ENCODE results near the gene OR2Y1.
"Not testable (repeated sequence)": the region's sequence is repeated elsewhere in the genome, so short reads cannot be mapped to it uniquely, and the experiment has no call there.

The OR2Y1 gene

DNA sequence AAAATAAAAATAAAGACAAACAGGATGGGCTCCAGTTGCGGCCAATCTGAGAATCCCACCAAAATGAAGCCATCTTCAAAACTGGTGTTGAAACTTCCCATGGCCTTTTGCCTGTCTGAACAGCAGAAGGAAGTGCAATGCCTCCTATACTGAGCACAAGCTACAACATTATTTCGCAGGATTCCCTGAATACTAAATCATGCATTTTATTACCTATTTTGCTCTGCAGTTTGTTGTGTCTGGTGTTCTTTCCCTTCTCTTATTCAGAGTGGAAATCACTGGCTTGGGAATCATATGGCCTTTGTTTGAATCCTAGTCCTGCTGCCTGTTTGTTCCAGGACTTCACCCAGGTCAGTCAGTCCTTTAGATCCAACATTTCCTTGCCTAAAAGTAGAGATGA is at the start of gene OR2Y1:
OR2Y1 (minus strand) TSS at position 101 of the 400 bp plus-strand sequence; CDS start at position 101, 0 bp downstream.
- no peak for DNase-seq

- peak in 1 of 2 experiments; percentile 15 for DNase-seq
These were observed 49.0 kb upstream of the OR2Y1 start for GRCh38 chr5:180788651-180789410.

GRCh38 chr5:180787711-180788431 is 48.0 kb upstream of the OR2Y1 start:
- peak in 1 of 2 experiments; percentile 15 for DNase-seq

- DNase-seq: no peak
These were observed 46.9 kb upstream of the OR2Y1 start for GRCh38 chr5:180786531-180787398.

DNA sequence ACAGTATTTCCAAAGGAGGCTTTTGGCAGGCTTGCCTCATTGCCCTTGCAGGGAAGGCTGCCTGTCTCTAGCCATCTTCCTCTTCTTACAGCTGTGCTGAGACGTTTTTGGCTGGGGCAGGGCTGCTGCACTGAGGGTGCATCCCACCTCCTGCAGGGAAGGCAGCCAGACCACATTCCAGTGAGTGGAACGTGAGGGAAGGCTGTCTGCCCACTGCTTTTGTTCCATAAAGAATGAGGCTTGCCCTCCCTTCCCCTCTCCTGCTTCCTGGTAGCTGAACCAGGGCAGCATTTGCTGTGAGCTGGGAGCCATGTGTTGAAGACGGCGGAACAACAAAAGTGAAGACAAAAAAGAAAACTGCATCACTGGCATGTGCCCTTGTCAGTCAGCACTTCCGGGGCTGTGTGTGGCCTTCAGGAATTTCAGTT is 46.0 kb upstream of the OR2Y1 start:
- no peak for DNase-seq

DNA sequence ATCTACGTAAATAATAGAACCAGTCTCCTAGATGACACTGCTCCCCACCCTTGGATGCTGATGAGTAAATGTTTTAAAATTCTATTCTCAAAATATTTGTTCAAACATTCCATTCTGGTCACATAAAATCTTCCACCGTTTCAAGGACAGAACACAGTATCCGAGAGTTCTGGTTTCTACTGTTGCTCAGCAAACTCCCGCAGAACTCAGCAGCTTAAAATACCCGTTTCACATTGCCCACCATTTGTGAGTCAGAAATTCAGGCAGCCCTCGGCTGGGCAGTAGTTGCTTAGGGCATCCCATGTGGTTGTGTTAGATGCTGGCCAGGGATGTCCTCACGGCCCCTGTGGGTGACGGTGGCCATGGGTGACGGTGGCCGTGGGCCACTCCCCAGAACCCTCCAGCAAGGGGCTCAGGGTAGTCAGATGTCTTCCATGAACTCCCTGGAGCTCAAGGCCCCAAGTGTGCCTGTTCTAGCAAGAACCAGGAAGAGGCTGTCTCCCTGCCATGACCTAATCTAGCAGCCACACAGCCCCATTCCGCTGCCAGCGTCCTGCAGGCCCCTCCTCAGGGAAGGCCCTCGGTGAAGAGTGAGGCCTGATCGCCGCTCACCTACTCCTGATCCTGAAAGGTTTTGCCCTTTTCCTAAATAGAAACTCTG is 45.4 kb upstream of the OR2Y1 start:
- no peak for DNase-seq

GRCh38 chr5:180784497-180785097 is 44.7 kb upstream of the OR2Y1 start:
- DNase-seq: peak; percentile 74 to 75

DNA sequence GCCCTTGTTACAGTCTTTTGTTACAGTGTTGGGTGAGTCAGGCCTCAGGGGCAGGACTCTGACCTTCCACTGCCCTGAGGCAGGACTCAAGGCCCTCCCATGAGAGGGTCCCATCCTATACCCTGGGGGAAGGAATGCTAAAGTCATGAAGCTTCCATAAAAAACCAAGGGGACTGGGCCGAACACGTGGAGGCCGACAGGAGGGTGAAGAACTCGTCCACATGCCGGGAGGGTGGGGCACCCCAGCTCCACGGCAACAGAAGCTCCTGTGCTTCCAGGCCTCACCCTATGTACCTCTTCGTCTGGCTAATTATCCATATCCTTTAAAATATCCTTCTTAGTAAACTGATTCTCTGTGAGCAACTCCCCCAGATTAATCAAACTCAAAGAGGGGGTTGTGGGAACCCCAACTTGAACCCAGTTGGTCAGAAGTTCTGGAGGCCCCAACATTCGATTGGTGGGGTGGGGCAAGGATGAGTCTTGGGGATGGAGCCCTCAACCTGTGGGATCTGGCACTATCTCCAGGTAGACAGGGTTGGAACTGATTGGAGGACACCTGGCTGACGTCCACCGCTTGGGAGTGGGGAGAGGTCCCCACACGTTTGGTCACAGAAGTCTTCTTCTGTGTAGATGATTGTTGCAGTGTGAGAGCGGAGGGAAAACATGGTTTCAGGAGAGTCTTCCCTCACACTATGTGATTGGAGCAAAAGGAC is 43.6 kb upstream of the OR2Y1 start:
- DNase-seq: no peak

- DNase-seq: no peak
These were observed 42.9 kb upstream of the OR2Y1 start for GRCh38 chr5:180782748-180783147.

DNA sequence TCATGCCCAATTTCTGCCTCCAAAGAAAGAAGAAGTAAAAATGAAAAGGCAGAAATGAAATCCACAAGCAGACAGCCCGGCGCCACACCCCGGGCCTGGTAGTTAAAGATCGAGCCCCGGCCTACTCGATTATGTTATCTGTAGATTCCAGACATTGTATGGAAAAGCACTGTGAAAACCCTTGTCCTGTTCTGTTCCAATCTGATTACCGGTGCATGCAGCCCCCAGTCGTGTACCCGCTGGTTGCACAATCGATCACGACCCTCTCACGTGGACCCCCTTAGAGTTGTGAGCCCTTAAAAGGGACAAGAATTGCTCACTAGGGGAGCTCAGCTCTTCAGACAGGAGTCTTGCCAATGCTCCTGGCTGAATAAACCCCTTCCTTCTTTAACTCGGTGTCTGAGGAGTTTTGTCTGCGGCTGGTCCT is 42.1 kb upstream of the OR2Y1 start:
- not testable (repeated sequence) for DNase-seq

DNA sequence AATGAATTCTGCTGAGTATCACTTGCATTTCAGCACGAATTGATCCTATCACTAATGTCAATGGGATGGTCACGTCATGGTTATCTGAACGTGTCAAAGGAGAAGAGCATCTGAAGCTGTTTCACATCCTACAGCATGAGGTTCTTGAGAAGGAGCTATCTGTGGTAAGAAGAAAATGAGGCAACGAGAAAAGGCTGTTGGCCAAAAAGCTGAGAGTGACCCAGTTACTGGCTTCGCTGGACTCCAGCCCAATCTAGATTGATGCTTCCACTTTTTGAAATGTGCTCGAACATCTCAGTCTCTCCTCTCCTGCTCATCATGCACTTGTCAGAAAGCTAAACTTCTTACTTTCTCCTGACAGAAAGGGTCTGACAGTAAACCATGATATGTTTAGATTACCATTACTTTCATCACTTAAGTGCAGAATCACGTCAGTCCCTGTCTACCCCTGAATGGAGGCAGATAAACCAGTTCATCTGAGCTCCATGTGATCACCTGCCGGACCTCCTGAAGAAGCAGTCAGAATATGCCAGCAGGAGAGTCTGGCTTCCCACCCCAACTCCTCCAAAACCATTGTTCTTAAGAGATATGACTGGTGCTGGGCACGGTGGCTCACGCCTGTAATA is 40.2 kb upstream of the OR2Y1 start:
- DNase-seq: no peak

DNA sequence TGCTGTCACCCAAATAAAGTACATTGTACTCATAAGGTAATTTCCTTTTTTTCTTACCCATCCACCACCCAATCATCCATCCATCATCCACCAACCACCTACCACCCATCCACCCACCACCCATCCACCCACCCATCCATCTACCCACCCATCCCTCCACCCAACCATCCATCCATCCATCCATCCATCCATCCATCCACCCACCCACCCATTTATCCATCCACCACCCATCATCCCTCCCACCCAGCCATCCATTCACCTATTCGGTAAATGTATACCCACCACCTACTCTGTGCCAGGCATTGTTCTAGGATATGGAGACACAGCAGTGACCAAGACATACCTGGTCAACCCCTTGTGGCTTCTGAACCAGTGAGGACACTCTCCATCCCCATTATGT is 37.6 kb upstream of the OR2Y1 start:
- DNase-seq: no peak

- DNase-seq: no peak
These were observed 36.5 kb upstream of the OR2Y1 start for GRCh38 chr5:180776376-180776775.

GRCh38 chr5:180775624-180776023 is 35.8 kb upstream of the OR2Y1 start:
- no peak for DNase-seq

- DNase-seq: no peak
These were observed 32.0 kb upstream of the OR2Y1 start for GRCh38 chr5:180771839-180772238.

DNA sequence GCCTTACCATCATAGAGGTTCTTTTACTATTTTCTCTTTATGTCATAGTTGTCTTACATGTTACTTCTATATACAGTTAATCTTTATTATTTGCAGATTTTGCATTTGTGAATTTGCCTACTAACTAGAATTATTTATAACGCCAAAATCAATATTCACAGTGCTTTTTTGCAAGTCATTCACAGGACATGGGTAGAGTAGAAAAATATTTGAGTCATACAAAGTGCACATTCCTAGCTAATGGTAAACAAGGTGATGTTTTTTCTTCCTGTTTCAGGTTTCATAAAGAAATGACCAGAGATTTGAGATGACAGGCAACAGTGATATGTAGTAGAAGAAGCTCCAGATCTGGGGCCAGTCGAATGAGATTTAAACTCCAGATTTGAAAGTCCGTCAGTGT is 30.0 kb upstream of the OR2Y1 start:
- DNase-seq: no peak

DNA sequence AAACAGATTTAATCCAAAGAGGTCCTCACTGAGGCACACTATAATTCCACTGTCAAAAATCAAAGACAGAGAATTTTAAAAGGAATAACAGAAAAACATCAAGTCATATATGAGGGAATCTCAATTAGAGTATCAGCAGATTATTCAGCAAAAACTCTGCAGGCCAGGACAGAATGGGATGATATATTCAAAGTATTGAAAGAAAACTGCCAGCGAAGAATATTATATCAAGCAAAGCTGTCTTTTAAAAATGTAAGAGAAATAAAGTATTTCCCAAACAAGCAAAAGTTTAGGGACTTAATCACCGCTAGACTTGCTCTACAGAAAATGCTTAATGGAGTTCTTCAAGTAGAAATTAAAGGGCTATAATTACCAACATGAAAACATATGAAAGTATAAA is 15.7 kb upstream of the OR2Y1 start:
- no peak for DNase-seq

GRCh38 chr5:180744253-180744652 is 4.4 kb upstream of the OR2Y1 start:
- DNase-seq: no peak

GRCh38 chr5:180742727-180743126 is 2.9 kb upstream of the OR2Y1 start:
- DNase-seq: no peak

DNA sequence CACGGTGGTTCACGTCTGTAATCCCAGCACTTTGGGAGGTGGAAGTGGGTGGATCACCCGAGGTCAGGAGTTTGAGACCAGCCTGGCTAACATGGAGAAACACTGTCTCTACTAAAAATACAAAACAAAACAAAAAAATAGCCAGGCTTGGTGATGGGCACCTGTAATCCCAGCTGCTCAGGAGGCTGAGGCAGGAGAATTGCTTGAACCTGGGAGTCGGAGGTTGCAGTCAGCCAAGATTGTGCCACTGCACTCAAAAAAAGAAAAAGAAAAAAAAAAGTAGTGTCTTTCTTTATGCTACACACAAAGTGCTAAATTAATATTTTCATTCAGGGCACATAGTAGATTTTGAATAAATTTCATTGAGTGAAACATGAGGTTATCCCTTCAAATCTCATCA is 1.1 kb upstream of the OR2Y1 start:
- not testable (repeated sequence) for DNase-seq

DNA sequence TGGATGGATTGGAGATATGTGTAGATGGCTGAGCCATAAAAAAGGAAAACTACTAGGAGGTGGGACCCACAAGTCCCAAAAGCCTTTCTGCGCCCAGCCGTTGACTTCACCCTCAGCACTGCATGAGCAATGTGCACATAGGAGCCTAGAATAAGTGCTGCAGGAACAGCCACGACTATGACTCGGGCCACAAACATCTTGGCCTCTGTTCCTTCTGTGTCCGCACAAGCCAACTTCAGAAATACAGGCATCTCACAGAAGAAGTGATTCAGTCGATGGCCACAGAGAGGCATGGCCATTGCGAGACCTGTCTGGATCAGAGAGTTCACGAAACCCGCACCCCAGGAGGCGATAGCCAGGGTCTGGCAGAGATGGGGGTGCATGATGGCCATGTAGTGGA is 587 bp downstream of the OR2Y1 start:
- no peak for DNase-seq

Measured in activated T-cell treated with anti-CD3 and anti-CD28 coated beads, Interleukin-2, amount 50 U/mL, for 48 hours (primary cell).